ENCODE data around the gene CD109. TPM values are rescaled to one million over a fixed set of nuclear protein-coding genes. Genes with fewer than 3 reads are reported as not detected.

The CD109 gene
- total and polyA plus RNA-seq, 2 of the 4 experiments (the other 2 are of a cell fraction): 3.6 to 5.0 TPM

GRCh38 chr6:73710470-73710869, 14.5 kb downstream of the CD109 start:
- H2AK9ac ChIP-seq (replicated peaks; ENCODE audit: low read depth, low read length, poor library complexity): no peak overlapping the region
- no peaks in the 10 kb centered on the region for H3K9me3 ChIP-seq (ENCODE audit: control insufficient read depth, insufficient read depth, low read length)
- no peak overlapping the region for H4K8ac ChIP-seq (ENCODE audit: low read depth in 2 of 2, low read length in 2 of 2)
- no peak overlapping the region for H2BK5ac ChIP-seq (ENCODE audit: low read depth, low read length, poor library complexity, severe bottlenecking)
- TF ChIP-seq RAD21 (IDR thresholded peaks at IDR 0.05; ENCODE audit: low read length) (no peak), SMC3 (IDR thresholded peaks at IDR 0.05; ENCODE audit: low read depth, low read length) (no peak), RCOR1 (IDR thresholded peaks at IDR 0.05; ENCODE audit: insufficient replicate concordance, low read length) (no peak), MAFK (IDR thresholded peaks at IDR 0.05; ENCODE audit: low read depth, low read length) (no peak), CHD1 (IDR thresholded peaks at IDR 0.05; ENCODE audit: low read depth, low read length) (no peak), FOS (IDR thresholded peaks at IDR 0.05; ENCODE audit: low read depth, low read length) (peak; percentile 31; the same call in 1 of the 2 replicates)
- no peak overlapping the region for H3K56ac ChIP-seq (ENCODE audit: extremely low read depth, insufficient read depth, low read length)
- DNase-seq (peak; percentile 68), ATAC-seq (ENCODE audit: low read depth) (no peak)
- in situ Hi-C loops (cut with MboI; ENCODE audit: low sequenced_read_pairs): no loop called here
- no peak overlapping the region for H3K4me2 ChIP-seq (ENCODE audit: low read depth, low read length)
- no peak overlapping the region for H3K27ac ChIP-seq (ENCODE audit: insufficient read depth, low read length)
- ChIA-PET CTCF (no interaction called here), POLR2A (ENCODE audit: unreplicated experiment) (no interaction called here)
- no peaks in the 10 kb centered on the region for H3K27me3 ChIP-seq (ENCODE audit: control insufficient read depth, insufficient read depth, low read length)
- H4K91ac ChIP-seq (ENCODE audit: insufficient read depth, low read depth, low read length): no peak overlapping the region
- no peak overlapping the region for H3K9ac ChIP-seq (ENCODE audit: low read depth, low read length)
- no peak overlapping the region; the same call in 1 of the 2 replicates for H2BK120ac ChIP-seq (ENCODE audit: low read depth, low read length)
- no peak overlapping the region for H3K23ac ChIP-seq (ENCODE audit: low read depth, low read length)
- H3K4ac ChIP-seq (ENCODE audit: low read depth, low read length): no peak overlapping the region
- intact Hi-C loops (cut with micrococcal nuclease): no loop called here
- H2BK20ac ChIP-seq (ENCODE audit: low read depth, low read length): no peak overlapping the region
- dilution Hi-C loops (cut with HindIII; ENCODE audit: low sequenced_read_pairs, unreplicated experiment): no loop called here
- peaks cover 14% of the 10 kb centered on the region for H3K4me1 ChIP-seq (ENCODE audit: control insufficient read depth, insufficient read depth, low read length)
- no peak overlapping the region for H2BK15ac ChIP-seq (ENCODE audit: low read depth, low read length)
- no CpG with 5 or more reads among the region's 2 CpGs for WGBS, 2 experiments (ENCODE audit: extremely low coverage in 2 of 2, insufficient read length in 1 of 2)
- no peak overlapping the region for H3K18ac ChIP-seq (ENCODE audit: low read depth, low read length)
- H3K79me1 ChIP-seq (ENCODE audit: low read depth in 1 of 2, low read length in 2 of 2): peaks cover 9 to 48% of the 10 kb centered on the region in 2 experiments; a peak in 3 of 4 replicates
- no TSS peak for BruUV-seq (replicated peaks)
- H3K14ac ChIP-seq (replicated peaks; ENCODE audit: low read depth, low read length): no peak overlapping the region
- H3K36me3 ChIP-seq (ENCODE audit: control insufficient read depth, insufficient read depth, low read length): no peaks in the 10 kb centered on the region
- no peak overlapping the region for H2AFZ ChIP-seq (replicated peaks; ENCODE audit: low read length, poor library complexity)
- no peak overlapping the region for H2AK5ac ChIP-seq (ENCODE audit: low read depth, low read length)
- H3K9me1 ChIP-seq (ENCODE audit: insufficient read depth, low read length): peaks cover 17% of the 10 kb centered on the region
- H4K20me1 ChIP-seq (ENCODE audit: insufficient read depth, low read length): no peaks in the 10 kb centered on the region
- H3K4me3 ChIP-seq (ENCODE audit: insufficient read depth, low read depth, low read length): no peak overlapping the region
- no peak overlapping the region for H4K5ac ChIP-seq (ENCODE audit: low read depth, low read length)

Data from IMR-90 (cell line).